AG04450 (cell line): ENCODE results near the gene SYCN. TPM values are rescaled to one million over a fixed set of nuclear protein-coding genes. Genes with fewer than 3 reads are reported as not detected.

Experiments
- CTCF ChIA-PET: fragments of 300-600, 350-600 bp; formaldehyde crosslinking; extraction: SDS; loops from one replicate; lab custom pipeline; 2022; ENCODE audit warnings: antibody characterized with exemption, inconsistent platforms; lab: Charles Lee
- POLR2A ChIA-PET: fragments of 350-600 bp; formaldehyde crosslinking; extraction: SDS; loops from one replicate; lab custom pipeline; 2021; ENCODE audit warnings: antibody characterized with exemption, inconsistent platforms; lab: Yijun Ruan, JAX
- DNase-seq: peaks from one replicate; pipeline ENCODE4 v3.0.0-alpha.2; 2011; ENCODE audit warnings: low read depth, low spot score
- H3K27ac ChIP-seq: one replicate; pipeline ENCODE4 v1.5.1; 2012; ENCODE audit warnings: low read depth, low read length, control low read depth
- H3K27me3 ChIP-seq: one replicate; pipeline ENCODE4 v1.6.0; 2012; ENCODE audit warnings: low read length; ENCODE audit not compliant: control insufficient read depth, insufficient read depth
- H3K4me3 ChIP-seq: 2 replicates; pipeline ENCODE4 v1.5.1; 2011; ENCODE audit warnings: mild to moderate bottlenecking, low read depth, low read length, control low read depth
- H3K9me3 ChIP-seq: 2 replicates; pipeline ENCODE4 v1.5.1; 2012; ENCODE audit warnings: low read length; ENCODE audit not compliant: control insufficient read depth, insufficient read depth
- CTCF ChIP-seq: IDR thresholded peaks from 2 replicates; pipeline ENCODE4 v1.5.1; 2011; ENCODE audit warnings: low read depth, low read length, control low read depth, inconsistent platforms
- polyA plus RNA-seq: library from polyadenylated mRNA; depleted of rRNA; stranded (reverse); fragments of >200 nt; gene quantifications from 2 replicates; pipeline ENCODE4 v1.2.3, GENCODE V29; 2011

Gene SYCN
- polyA plus RNA-seq, 1 experiment = not detected

DNA sequence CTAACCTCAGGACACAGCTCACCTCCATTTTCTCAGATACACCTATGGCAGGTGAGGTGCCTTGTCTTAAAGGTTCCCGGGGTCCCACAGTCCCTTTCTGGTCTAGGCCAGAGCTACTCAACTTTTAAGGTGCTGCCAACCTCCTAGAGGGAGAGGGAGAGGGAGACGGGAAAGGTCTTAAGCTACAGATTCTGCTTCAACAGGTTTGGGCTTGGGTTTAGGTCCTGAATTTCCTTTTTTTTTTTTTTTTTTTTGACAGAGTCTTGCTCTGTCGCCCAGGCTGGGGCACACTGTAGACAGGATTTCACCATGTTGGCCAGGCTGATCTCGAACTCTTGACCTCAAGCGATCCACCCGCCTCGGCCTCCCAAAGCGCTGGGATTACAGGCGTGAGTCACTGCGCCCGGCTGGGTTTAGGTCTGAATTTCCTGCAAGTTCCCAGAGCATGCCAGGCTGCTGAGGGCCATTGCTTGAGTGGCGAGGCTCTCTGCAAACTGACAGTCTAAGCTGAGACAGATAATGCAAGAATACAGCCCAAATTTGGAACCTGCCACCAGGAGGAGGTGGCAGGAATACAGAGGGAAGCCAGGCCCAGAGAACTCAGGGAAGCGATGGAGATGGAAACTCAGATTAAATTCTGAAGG lies 7.8 kb upstream of the SYCN start:
- no peak for DNase-seq
- ChIA-PET POLR2A (interaction anchor here (0.6 kb wide), 2 partner anchors 169 to 181 kb away, joined by 3 read pairs; no protein-coding TSS in a partner anchor), CTCF (interaction anchor here (0.6 to 1.7 kb wide), 4 partner anchors 90 to 117 kb away, joined by 3 to 6 read pairs (median 4); no protein-coding TSS in a partner anchor)
- H3K4me3 ChIP-seq = no peak overlapping the region
- no peaks in the 10 kb centered on the region; the same call in 1 of the 2 replicates for H3K9me3 ChIP-seq
- TF ChIP-seq CTCF = no peak
- peaks cover 10% of the 10 kb centered on the region for H3K27me3 ChIP-seq
- no peak overlapping the region for H3K27ac ChIP-seq

- no peak overlapping the region for H3K4me3 ChIP-seq
- ChIA-PET CTCF (no interaction called here), POLR2A (no interaction called here)
- H3K27me3 ChIP-seq = peaks cover 20% of the 10 kb centered on the region
- no peak for TF ChIP-seq CTCF
- no peak overlapping the region for H3K27ac ChIP-seq
- DNase-seq = no peak
- H3K9me3 ChIP-seq = no peaks in the 10 kb centered on the region
These were observed 5.1 kb upstream of the SYCN start for GRCh38 chr19:39209196-39209595.

- no peak for DNase-seq
- no peak overlapping the region for H3K4me3 ChIP-seq
- H3K27me3 ChIP-seq = peaks cover 26% of the 10 kb centered on the region
- TF ChIP-seq CTCF = no peak
- H3K27ac ChIP-seq = no peak overlapping the region
- H3K9me3 ChIP-seq = no peaks in the 10 kb centered on the region
- ChIA-PET CTCF (no interaction called here), POLR2A (no interaction called here)
These were observed 4.2 kb upstream of the SYCN start for GRCh38 chr19:39208175-39208795.

DNA sequence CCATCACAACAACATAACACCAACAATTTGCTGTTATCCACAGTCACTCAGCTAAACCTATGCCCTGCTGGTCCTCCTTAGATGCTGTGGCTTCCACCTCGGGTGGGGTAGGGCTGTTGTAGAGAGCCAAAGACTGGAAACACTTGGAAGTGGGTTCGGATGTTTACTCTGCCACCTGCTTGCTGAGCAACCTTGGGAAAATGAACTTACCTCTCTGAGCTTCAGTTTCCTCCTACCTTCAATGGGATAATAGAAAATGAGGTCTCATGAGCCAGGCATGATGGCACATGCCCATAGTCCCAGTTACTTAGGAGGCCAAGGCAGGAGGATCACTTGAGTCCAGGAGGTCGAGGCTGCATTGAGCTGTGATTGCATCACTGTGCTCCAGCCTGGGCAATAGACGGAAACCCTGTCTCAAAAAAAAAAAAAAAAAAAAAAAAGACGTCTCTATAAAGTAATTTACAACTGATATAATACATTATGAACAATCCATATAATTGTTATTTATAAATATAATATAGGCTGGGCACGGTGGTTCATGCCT lies 3.3 kb upstream of the SYCN start:
- CTCF ChIA-PET = no interaction called here

More for the DNA sequence above, 3.3 kb upstream of the SYCN start:
- no peak for TF ChIP-seq CTCF
- POLR2A ChIA-PET = no interaction called here
- DNase-seq = no peak
- peaks cover 31% of the 10 kb centered on the region for H3K27me3 ChIP-seq
- no peak overlapping the region for H3K27ac ChIP-seq
- no peak overlapping the region for H3K4me3 ChIP-seq
- H3K9me3 ChIP-seq = no peaks in the 10 kb centered on the region
